ENCODE data around the gene IL4I1. TPM values are rescaled to one million over a fixed set of nuclear protein-coding genes. Genes with fewer than 3 reads are reported as not detected.

Gene IL4I1
- polyA plus RNA-seq, 1 of the 3 experiments (the other 2 are of a cell fraction) = 0.35 TPM

DNA sequence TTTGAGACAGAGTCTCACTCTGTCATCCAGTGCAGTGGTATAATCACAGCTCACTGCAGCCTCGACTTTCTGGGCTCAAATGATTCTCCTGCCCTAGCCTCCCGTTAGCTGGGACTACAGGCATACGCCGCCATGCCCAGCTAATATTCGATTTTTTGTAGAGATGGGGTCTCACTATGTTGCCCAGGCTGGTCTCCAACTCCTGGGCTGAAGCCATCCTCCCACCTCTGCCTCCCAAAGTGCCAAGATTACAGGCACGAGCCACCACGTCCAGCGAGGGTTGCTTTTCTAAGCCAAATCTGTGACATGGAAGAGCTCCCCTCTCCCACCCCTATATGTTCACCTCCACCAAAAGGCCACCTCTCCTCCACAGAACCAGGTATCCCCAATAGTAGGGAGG lies 21.4 kb upstream of the IL4I1 start:
- Histone ChIP-seq H3K4me1 (ENCODE audit: control insufficient read depth in 1 of 2, insufficient read depth in 2 of 2, low read depth in 1 of 2, low read length in 1 of 2) (no peaks in the 10 kb centered on the region), H3F3A (replicated peaks; ENCODE audit: insufficient read depth) (no peaks in the 10 kb centered on the region), H3K9me3 (no peaks in the 10 kb centered on the region), H3K27me3 (ENCODE audit: insufficient read depth) (no peaks in the 10 kb centered on the region), H3K79me2 (ENCODE audit: insufficient read depth) (peaks cover 79% of the 10 kb centered on the region), H3K4me2 (no peak overlapping the region), H4K20me1 (ENCODE audit: insufficient read depth) (peaks cover 51% of the 10 kb centered on the region; the same call in 1 of the 2 replicates), H3K27ac (ENCODE audit: low read depth in 2 of 2, low read length in 1 of 2) (no peak overlapping the region), H3K36me3 (replicated peaks in 1 of 2; ENCODE audit: control insufficient read depth in 1 of 2, insufficient read depth in 2 of 2, low read length in 1 of 2) (peaks cover 10 to 28% of the 10 kb centered on the region in 2 experiments), H2AFZ (ENCODE audit: low read depth) (no peak overlapping the region), H3K4me3 (ENCODE audit: low read depth in 2 of 2, low read length in 1 of 2) (no peak overlapping the region), H3K9ac (no peak overlapping the region), H3K9me2 (no peaks in the 10 kb centered on the region)
- ChIA-PET POLR2A (no interaction called here), CTCF (interaction anchor here (1.0 to 1.3 kb wide), 2 partner anchors 20 to 28 kb away, joined by 4 read pairs; no protein-coding TSS in a partner anchor)
- TF ChIP-seq, protein P1, sequence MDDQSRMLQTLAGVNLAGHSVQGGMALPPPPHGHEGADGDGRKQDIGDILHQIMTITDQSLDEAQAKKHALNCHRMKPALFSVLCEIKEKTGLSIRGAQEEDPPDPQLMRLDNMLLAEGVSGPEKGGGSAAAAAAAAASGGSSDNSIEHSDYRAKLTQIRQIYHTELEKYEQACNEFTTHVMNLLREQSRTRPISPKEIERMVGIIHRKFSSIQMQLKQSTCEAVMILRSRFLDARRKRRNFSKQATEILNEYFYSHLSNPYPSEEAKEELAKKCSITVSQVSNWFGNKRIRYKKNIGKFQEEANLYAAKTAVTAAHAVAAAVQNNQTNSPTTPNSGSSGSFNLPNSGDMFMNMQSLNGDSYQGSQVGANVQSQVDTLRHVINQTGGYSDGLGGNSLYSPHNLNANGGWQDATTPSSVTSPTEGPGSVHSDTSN (IDR thresholded peaks at IDR 0.05) = no peak
- TF ChIP-seq FOXM1 (IDR thresholded peaks at IDR 0.05; ENCODE audit: low read depth) (no peak), POLR2AphosphoS5 (IDR thresholded peaks at IDR 0.05; ENCODE audit: low read depth, low read length) (no peak), TEAD4 (IDR thresholded peaks at IDR 0.05; ENCODE audit: borderline replicate concordance, insufficient read depth) (no peak), SIN3A (IDR thresholded peaks at IDR 0.05; ENCODE audit: borderline replicate concordance, low read depth, low read length) (no peak), RXRA (IDR thresholded peaks at IDR 0.05; ENCODE audit: borderline replicate concordance, low read depth) (no peak), JUND (IDR thresholded peaks at IDR 0.05) (no peak), SMC3 (IDR thresholded peaks at IDR 0.05; ENCODE audit: low read depth, low read length) (no peak), YY1 (IDR thresholded peaks at IDR 0.05; ENCODE audit: low read depth) (no peak), MXI1 (IDR thresholded peaks at IDR 0.05; ENCODE audit: low read depth, low read length) (no peak), NRF1 (IDR thresholded peaks at IDR 0.05; ENCODE audit: low read depth, low read length) (no peak), CHD2 (IDR thresholded peaks at IDR 0.05; ENCODE audit: low read length, partially characterized antibody) (no peak), RAD21 (IDR thresholded peaks at IDR 0.05; ENCODE audit: low read length) (no peak), MEF2A (IDR thresholded peaks at IDR 0.05; ENCODE audit: borderline replicate concordance, low read depth) (no peak), GATA2 (CRISPR knock-in tag; IDR thresholded peaks at IDR 0.05) (no peak), GABPA (IDR thresholded peaks at IDR 0.05; ENCODE audit: low read depth) (no peak)
- TF ChIP-seq, protein P2, sequence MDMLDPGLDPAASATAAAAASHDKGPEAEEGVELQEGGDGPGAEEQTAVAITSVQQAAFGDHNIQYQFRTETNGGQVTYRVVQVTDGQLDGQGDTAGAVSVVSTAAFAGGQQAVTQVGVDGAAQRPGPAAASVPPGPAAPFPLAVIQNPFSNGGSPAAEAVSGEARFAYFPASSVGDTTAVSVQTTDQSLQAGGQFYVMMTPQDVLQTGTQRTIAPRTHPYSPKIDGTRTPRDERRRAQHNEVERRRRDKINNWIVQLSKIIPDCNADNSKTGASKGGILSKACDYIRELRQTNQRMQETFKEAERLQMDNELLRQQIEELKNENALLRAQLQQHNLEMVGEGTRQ (IDR thresholded peaks at IDR 0.05; ENCODE audit: borderline replicate concordance, low read depth, low read length) = no peak
- TF ChIP-seq, protein P3, sequence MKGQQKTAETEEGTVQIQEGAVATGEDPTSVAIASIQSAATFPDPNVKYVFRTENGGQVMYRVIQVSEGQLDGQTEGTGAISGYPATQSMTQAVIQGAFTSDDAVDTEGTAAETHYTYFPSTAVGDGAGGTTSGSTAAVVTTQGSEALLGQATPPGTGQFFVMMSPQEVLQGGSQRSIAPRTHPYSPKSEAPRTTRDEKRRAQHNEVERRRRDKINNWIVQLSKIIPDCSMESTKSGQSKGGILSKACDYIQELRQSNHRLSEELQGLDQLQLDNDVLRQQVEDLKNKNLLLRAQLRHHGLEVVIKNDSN (IDR thresholded peaks at IDR 0.05; ENCODE audit: borderline replicate concordance, low read depth) = no peak
- TF ChIP-seq, protein P4, sequence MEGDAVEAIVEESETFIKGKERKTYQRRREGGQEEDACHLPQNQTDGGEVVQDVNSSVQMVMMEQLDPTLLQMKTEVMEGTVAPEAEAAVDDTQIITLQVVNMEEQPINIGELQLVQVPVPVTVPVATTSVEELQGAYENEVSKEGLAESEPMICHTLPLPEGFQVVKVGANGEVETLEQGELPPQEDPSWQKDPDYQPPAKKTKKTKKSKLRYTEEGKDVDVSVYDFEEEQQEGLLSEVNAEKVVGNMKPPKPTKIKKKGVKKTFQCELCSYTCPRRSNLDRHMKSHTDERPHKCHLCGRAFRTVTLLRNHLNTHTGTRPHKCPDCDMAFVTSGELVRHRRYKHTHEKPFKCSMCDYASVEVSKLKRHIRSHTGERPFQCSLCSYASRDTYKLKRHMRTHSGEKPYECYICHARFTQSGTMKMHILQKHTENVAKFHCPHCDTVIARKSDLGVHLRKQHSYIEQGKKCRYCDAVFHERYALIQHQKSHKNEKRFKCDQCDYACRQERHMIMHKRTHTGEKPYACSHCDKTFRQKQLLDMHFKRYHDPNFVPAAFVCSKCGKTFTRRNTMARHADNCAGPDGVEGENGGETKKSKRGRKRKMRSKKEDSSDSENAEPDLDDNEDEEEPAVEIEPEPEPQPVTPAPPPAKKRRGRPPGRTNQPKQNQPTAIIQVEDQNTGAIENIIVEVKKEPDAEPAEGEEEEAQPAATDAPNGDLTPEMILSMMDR (IDR thresholded peaks at IDR 0.05) = no peak
- DNase-seq = no peak
- 95% methylated on average over 8 of the region's 8 CpGs for WGBS (ENCODE audit: low lambda C conversion rate)
